ENCODE measurements around the gene SRSF12. TPM values are rescaled to one million over a fixed set of nuclear protein-coding genes. Genes with fewer than 3 reads are reported as not detected.

SRSF12 gene
- total RNA-seq, 1 experiment from 2014 or later: not detected

GRCh38 chr6:89139509-89140346 lies 21.9 kb upstream of the SRSF12 start:
- Histone ChIP-seq H2AFZ (ENCODE audit: low read depth, low read length, poor library complexity, severe bottlenecking) (no peak overlapping the region), H3K4me3 (replicated peaks in 1 of 2; ENCODE audit: low read depth in 1 of 2, low read length in 2 of 2) (no peak overlapping the region), H3K4me1 (ENCODE audit: control insufficient read depth in 1 of 2, insufficient read depth in 2 of 2, low read length in 2 of 2) (peaks cover 3 to 17% of the 10 kb centered on the region in 2 experiments; a peak in 3 of 4 replicates), H3K9ac (ENCODE audit: low read length) (no peak overlapping the region), H3K27me3 (ENCODE audit: insufficient read depth, low read length) (no peaks in the 10 kb centered on the region), H3K27ac (ENCODE audit: low read depth, low read length) (no peak overlapping the region), H3K9me2 (ENCODE audit: insufficient read depth) (no peaks in the 10 kb centered on the region), H3K9me3 (ENCODE audit: control insufficient read depth in 1 of 2, insufficient read depth in 1 of 2, low read depth in 1 of 2, low read length in 2 of 2) (no peaks in the 10 kb centered on the region), H3K36me3 (ENCODE audit: control insufficient read depth in 1 of 2, insufficient read depth in 2 of 2, low read length in 2 of 2) (no peaks in the 10 kb centered on the region), H3K79me2 (ENCODE audit: insufficient read depth, low read length) (no peaks in the 10 kb centered on the region), H3K4me2 (ENCODE audit: low read length) (peak overlapping the region; percentile 22; the same call in 1 of the 2 replicates), H4K20me1 (ENCODE audit: insufficient read depth) (no peaks in the 10 kb centered on the region)
- ChIA-PET CTCF (no interaction called here), POLR2A (no interaction called here), RAD21 (ENCODE audit: low non-redundant PET in 1 of 2, low total read pairs in 2 of 2, uncharacterized antibody in 2 of 2, unreplicated experiment in 2 of 2) (no interaction called here)
- no peak for DNase-seq (ENCODE audit: low read depth, low spot score)
- ATAC-seq: no peak
- no TSS peak for BruUV-seq (replicated peaks)
- TF ChIP-seq POLR2AphosphoS5 (IDR thresholded peaks at IDR 0.05; ENCODE audit: low read depth, low read length) (no peak), SIN3A (IDR thresholded peaks at IDR 0.05; ENCODE audit: low read depth) (no peak), SRF (IDR thresholded peaks at IDR 0.05; ENCODE audit: low read depth) (no peak), YY1 (IDR thresholded peaks at IDR 0.05; ENCODE audit: extremely low read depth, insufficient replicate concordance, low read depth, low read length) (no peak), ZFX (IDR thresholded peaks at IDR 0.05) (no peak), ATF3 (IDR thresholded peaks at IDR 0.05) (no peak), CEBPB (IDR thresholded peaks at IDR 0.05; ENCODE audit: low read depth) (no peak), JUND (IDR thresholded peaks at IDR 0.05) (no peak), ZBTB33 (IDR thresholded peaks at IDR 0.05; ENCODE audit: extremely low read depth, insufficient replicate concordance, low read length) (no peak)
- intact Hi-C loops (cut with micrococcal nuclease): loop anchor here (10.0 kb wide), 1 partner anchor 155 kb away; no protein-coding TSS in a partner anchor
